ENCODE results near the gene IL15RA.

GRCh38 chr10:5956146-5956936 lies 21.0 kb downstream of the IL15RA start:
- TF ChIP-seq CTCF (conservative IDR thresholded peaks at IDR 0.05) (no peak), ZFX (IDR thresholded peaks at IDR 0.05) (no peak)
